HEK293T (cell line): ENCODE data around the gene PLEKHA5.

Source experiments
- CTCF ChIA-PET: fragments of 350-600 bp; formaldehyde crosslinking; extraction: SDS; loops from one replicate; lab custom pipeline; 2021; ENCODE audit warnings: antibody characterized with exemption, inconsistent platforms; lab: Yijun Ruan, JAX
- POLR2A ChIA-PET: fragments of 350-600 bp; formaldehyde crosslinking; extraction: SDS; loops from one replicate; lab custom pipeline; 2020; ENCODE audit warnings: antibody characterized with exemption, inconsistent platforms; lab: Yijun Ruan, JAX
- DNase-seq: peaks from one replicate; pipeline ENCODE4 v3.0.0; 2012; ENCODE audit warnings: mixed read lengths; ENCODE audit errors: extremely low spot score
- ARNT ChIP-seq: fragments of 450-650 bp; IDR thresholded peaks from 2 replicates; pipeline ENCODE4 v1.6.1; 2017; ENCODE audit warnings: mild to moderate bottlenecking
- BHLHE40 ChIP-seq: fragments of 450-650 bp; IDR thresholded peaks from 2 replicates; pipeline ENCODE4 v1.6.1; 2016; ENCODE audit warnings: mild to moderate bottlenecking, moderate library complexity, borderline replicate concordance
- CTBP1 ChIP-seq: fragments of 450-650 bp; IDR thresholded peaks from 2 replicates; pipeline ENCODE4 v1.6.1; 2016; ENCODE audit warnings: borderline replicate concordance
- ELF4 ChIP-seq: fragments of 450-650 bp; IDR thresholded peaks from 2 replicates; pipeline ENCODE4 v1.6.1; 2017; ENCODE audit warnings: antibody characterized with exemption
- FOXA1 ChIP-seq: fragments of 450-650 bp; IDR thresholded peaks from 2 replicates; pipeline ENCODE4 v1.6.1; 2016; ENCODE audit warnings: mild to moderate bottlenecking
- FOXK2 ChIP-seq: fragments of 450-650 bp; IDR thresholded peaks from 2 replicates; pipeline ENCODE4 v1.6.1; 2016; ENCODE audit warnings: mild to moderate bottlenecking
- FOXM1 ChIP-seq: fragments of 450-650 bp; IDR thresholded peaks from 2 replicates; pipeline ENCODE4 v1.6.1; 2017; ENCODE audit warnings: mild to moderate bottlenecking, borderline replicate concordance
- HDGF ChIP-seq: fragments of 450-650 bp; IDR thresholded peaks from 2 replicates; pipeline ENCODE4 v1.6.1; 2017; ENCODE audit warnings: antibody characterized with exemption, borderline replicate concordance
- L3MBTL2 ChIP-seq: fragments of 450-650 bp; conservative IDR thresholded peaks from 2 replicates; pipeline ENCODE4 v1.6.1; 2016; ENCODE audit warnings: mild to moderate bottlenecking
- LEF1 ChIP-seq: fragments of 450-650 bp; IDR thresholded peaks from 2 replicates; pipeline ENCODE4 v1.6.1; 2017; ENCODE audit warnings: mild to moderate bottlenecking, borderline replicate concordance
- NFRKB ChIP-seq: fragments of 450-650 bp; IDR thresholded peaks from 2 replicates; pipeline ENCODE4 v1.6.1; 2016; ENCODE audit warnings: mild to moderate bottlenecking, moderate library complexity
- SP1 ChIP-seq: fragments of 450-650 bp; IDR thresholded peaks from 2 replicates; pipeline ENCODE4 v1.6.1; 2017
- SUZ12 ChIP-seq: fragments of 450-650 bp; IDR thresholded peaks from 2 replicates; pipeline ENCODE4 v1.6.1; 2016; ENCODE audit warnings: mild to moderate bottlenecking
- TARDBP ChIP-seq: fragments of 450-650 bp; IDR thresholded peaks from 2 replicates; pipeline ENCODE4 v1.6.1; 2016
- ZNF384 ChIP-seq: fragments of 450-650 bp; IDR thresholded peaks from 2 replicates; pipeline ENCODE4 v1.6.1; 2016
- TF ChIP-seq, protein P1 (sequence below): fragments of 450-650 bp; IDR thresholded peaks from 2 replicates; pipeline ENCODE4 v1.6.1; 2016

Gene PLEKHA5

GRCh38 chr12:19402211-19402610 lies 272.7 kb downstream of the PLEKHA5 start:
- DNase-seq: no peak
- TF ChIP-seq, protein P1, sequence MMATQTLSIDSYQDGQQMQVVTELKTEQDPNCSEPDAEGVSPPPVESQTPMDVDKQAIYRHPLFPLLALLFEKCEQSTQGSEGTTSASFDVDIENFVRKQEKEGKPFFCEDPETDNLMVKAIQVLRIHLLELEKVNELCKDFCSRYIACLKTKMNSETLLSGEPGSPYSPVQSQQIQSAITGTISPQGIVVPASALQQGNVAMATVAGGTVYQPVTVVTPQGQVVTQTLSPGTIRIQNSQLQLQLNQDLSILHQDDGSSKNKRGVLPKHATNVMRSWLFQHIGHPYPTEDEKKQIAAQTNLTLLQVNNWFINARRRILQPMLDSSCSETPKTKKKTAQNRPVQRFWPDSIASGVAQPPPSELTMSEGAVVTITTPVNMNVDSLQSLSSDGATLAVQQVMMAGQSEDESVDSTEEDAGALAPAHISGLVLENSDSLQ: no peak
- no peak for TF ChIP-seq ARNT
- no peak for TF ChIP-seq FOXA1
- no peak for TF ChIP-seq LEF1
- no peak for TF ChIP-seq SUZ12
- TF ChIP-seq HDGF: no peak
- CTCF ChIA-PET: interaction anchor here (0.6 kb wide), 1 partner anchor 1397 kb away, joined by 3 read pairs; no protein-coding TSS in a partner anchor
- POLR2A ChIA-PET: no interaction called here

- ChIA-PET POLR2A (no interaction called here), CTCF (no interaction called here)
- TF ChIP-seq NFRKB (no peak), FOXM1 (no peak), SP1 (no peak), CTBP1 (no peak), ZNF384 (no peak), ELF4 (no peak)
- no peak for DNase-seq
Measured at GRCh38 chr12:19402743-19403431, 273.4 kb downstream of the PLEKHA5 start.

GRCh38 chr12:19404242-19404880 lies 274.8 kb downstream of the PLEKHA5 start:
- TF ChIP-seq CTBP1 (no peak), HDGF (no peak), SUZ12 (no peak), ARNT (no peak), FOXM1 (no peak), L3MBTL2 (no peak), TARDBP (no peak), FOXK2 (no peak), ELF4 (no peak), SP1 (no peak), NFRKB (no peak), LEF1 (no peak), ZNF384 (no peak), BHLHE40 (no peak), FOXA1 (no peak)
- TF ChIP-seq, protein P1: no peak
- CTCF ChIA-PET: interaction anchor here (0.6 kb wide), 1 partner anchor 41 kb away, joined by 4 read pairs; no protein-coding TSS in a partner anchor
- POLR2A ChIA-PET: no interaction called here
- DNase-seq: no peak

DNA sequence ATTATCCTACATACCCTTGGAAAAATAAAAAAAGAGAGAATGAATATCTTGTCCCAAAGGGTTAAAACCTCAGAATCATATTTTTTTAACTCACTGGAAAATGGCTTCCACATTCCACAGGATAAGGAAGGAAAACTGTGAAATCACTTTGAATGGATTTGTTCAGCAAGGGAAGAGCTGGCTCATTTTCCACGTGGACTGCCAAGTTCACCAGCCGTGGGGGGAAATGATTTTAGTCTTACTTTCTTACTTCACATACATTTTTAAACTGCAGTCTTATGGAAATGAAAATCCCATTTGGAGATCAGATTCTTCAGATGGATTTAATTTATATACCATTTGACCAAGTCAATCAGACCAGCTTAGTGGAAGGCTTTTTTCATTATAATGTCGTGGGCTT lies 279.8 kb downstream of the PLEKHA5 start:
- TF ChIP-seq LEF1: no peak
- TF ChIP-seq, protein P1: no peak
- TF ChIP-seq SP1: no peak
- TF ChIP-seq NFRKB: no peak
- TF ChIP-seq ELF4: no peak
- TF ChIP-seq FOXA1: no peak
- TF ChIP-seq HDGF: no peak
- no peak for TF ChIP-seq L3MBTL2
- no peak for TF ChIP-seq FOXK2
- no peak for TF ChIP-seq FOXM1
- TF ChIP-seq ARNT: no peak
- no peak for TF ChIP-seq TARDBP
- CTCF ChIA-PET: no interaction called here
- POLR2A ChIA-PET: no interaction called here
- no peak for DNase-seq

- ChIA-PET POLR2A (no interaction called here), CTCF (no interaction called here)
- TF ChIP-seq LEF1 (no peak), BHLHE40 (no peak), ZNF384 (no peak), L3MBTL2 (no peak), HDGF (no peak), ARNT (no peak), FOXK2 (no peak), TARDBP (no peak), FOXM1 (no peak)
- DNase-seq: no peak
Measured at GRCh38 chr12:19410211-19410610, 280.7 kb downstream of the PLEKHA5 start.

- TF ChIP-seq SUZ12 (no peak), ARNT (no peak), CTBP1 (no peak), LEF1 (no peak), HDGF (no peak), SP1 (no peak), BHLHE40 (no peak), FOXK2 (no peak), TARDBP (no peak), NFRKB (no peak), L3MBTL2 (no peak), ELF4 (no peak)
- TF ChIP-seq, protein P1: no peak
- ChIA-PET CTCF (no interaction called here), POLR2A (no interaction called here)
- no peak for DNase-seq
Measured at GRCh38 chr12:19410629-19411185, 281.2 kb downstream of the PLEKHA5 start.
